GM12875 (cell line): ENCODE results near the gene BPGM.
"Not testable (repeated sequence)": the region's sequence is repeated elsewhere in the genome, so short reads cannot be mapped to it uniquely, and the experiment has no call there.

Experiments
- H3K4me3 ChIP-seq: one replicate; pipeline ENCODE4 v1.5.1; 2011; ENCODE audit warnings: low read depth, low read length, control low read depth
- TF ChIP-seq, protein P1 (sequence below): IDR thresholded peaks from 2 replicates; pipeline ENCODE4 v1.5.1; 2011; ENCODE audit warnings: low read depth, mild to moderate bottlenecking, control low read depth, inconsistent platforms, low read length, moderate library complexity, borderline replicate concordance; ENCODE audit not compliant: insufficient read depth

BPGM gene

DNA sequence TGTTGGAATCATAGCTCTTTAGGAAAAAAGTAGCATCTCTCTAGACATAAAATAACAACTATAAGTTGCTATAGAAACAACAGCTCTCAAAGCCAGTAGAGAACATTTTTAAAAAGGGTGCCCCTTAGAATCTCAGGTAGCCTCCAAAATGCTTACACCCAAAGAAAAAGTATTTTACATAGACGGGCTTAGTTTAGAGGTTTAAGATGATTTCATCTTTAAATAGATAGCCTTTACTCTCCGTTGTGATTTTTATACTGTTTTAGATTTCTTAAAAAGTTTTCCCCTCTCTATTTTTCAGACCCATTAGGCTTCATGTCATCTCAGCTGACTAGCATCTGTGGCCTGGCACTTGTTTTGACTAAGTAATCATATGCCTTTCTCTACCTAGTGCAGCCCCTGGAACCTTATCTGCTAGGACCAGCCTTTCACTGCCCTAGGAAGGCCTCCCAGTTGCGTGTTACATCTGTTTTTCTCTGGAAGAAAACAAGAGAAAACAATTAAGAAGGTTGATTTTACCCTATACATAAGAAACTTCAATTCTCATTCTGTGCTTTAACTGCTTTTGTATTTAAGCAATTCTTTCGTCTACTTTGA lies 6.9 kb upstream of the BPGM start:
- TF ChIP-seq, protein P1, sequence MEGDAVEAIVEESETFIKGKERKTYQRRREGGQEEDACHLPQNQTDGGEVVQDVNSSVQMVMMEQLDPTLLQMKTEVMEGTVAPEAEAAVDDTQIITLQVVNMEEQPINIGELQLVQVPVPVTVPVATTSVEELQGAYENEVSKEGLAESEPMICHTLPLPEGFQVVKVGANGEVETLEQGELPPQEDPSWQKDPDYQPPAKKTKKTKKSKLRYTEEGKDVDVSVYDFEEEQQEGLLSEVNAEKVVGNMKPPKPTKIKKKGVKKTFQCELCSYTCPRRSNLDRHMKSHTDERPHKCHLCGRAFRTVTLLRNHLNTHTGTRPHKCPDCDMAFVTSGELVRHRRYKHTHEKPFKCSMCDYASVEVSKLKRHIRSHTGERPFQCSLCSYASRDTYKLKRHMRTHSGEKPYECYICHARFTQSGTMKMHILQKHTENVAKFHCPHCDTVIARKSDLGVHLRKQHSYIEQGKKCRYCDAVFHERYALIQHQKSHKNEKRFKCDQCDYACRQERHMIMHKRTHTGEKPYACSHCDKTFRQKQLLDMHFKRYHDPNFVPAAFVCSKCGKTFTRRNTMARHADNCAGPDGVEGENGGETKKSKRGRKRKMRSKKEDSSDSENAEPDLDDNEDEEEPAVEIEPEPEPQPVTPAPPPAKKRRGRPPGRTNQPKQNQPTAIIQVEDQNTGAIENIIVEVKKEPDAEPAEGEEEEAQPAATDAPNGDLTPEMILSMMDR: no peak
- no peak overlapping the region for H3K4me3 ChIP-seq

- TF ChIP-seq, protein P1: no peak
- no peak overlapping the region for H3K4me3 ChIP-seq
Measured at GRCh38 chr7:134640842-134641715, 5.6 kb upstream of the BPGM start.

GRCh38 chr7:134641981-134642380 lies 4.7 kb upstream of the BPGM start:
- not testable (repeated sequence) for H3K4me3 ChIP-seq

DNA sequence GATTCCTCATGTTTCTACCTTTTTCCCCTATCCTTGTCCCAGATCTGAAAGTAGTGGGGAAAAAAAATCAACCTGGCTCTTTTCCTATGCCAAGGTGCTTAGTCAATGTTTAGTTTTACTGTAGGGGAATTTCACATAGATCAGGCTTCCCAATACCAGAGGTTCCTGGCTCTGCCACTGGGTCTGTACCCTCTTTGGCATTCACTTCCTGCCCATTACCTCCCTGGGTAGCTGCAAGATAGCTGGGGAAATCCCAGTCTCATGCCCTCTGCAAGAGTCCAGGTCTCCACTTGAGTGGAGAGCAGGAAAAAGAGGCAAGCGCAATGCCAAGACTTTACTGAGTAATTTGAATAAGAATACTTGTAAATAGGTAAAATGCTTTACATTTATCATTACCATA lies 3.5 kb upstream of the BPGM start:
- TF ChIP-seq, protein P1: no peak
- H3K4me3 ChIP-seq: no peak overlapping the region

DNA sequence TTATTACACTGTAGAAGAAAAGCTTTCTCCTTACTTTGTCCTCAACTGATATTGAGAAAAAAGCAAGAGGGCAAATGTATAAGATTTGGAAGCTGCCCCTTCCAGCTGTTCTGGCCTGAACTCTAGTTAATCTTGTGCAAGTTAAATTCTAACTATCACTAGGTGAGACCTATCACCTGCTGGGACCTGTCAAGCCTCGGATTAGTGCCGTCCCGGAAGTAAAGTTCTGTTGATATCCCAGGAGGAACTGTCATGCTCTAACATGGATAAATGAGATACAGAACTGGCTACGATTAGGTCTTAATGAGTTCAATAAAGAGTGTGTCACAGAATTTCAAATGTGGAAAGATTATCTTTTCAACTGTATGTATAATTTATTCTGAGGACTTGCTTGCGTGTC lies 1.2 kb upstream of the BPGM start:
- TF ChIP-seq, protein P1: no peak
- no peak overlapping the region for H3K4me3 ChIP-seq

DNA sequence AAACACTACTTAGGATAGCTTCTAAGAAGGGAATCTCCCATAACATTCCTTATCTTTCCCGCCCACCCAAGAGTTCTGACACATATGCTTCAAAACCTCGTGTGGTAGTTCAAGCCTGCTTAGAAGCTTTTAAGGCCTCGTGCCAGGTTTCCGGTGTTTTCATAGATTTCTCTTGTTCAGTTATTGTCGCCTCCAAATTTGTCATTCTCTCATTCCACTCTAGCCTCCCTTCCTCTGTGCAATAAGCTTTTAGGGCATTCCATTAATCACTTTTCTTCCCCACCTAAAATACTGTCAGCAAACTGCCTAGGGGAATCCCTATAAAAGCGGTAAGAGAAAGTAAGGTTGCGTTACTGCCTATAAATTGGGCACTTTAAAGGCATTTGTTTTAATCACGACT lies 718 bp upstream of the BPGM start:
- peak overlapping the region; percentile 61 for H3K4me3 ChIP-seq
- TF ChIP-seq, protein P1: no peak

GRCh38 chr7:134648456-134648855 lies 1.8 kb downstream of the BPGM start:
- TF ChIP-seq, protein P1: no peak
- no peak overlapping the region for H3K4me3 ChIP-seq
